BE2C (cell line): Measurements from ENCODE around the gene TRIB2.

ENCODE experiments used
- DNase-seq: peaks from one replicate; pipeline ENCODE4 v3.0.0-alpha.2; 2020
- H3K27me3 ChIP-seq: fragments of 250-450 bp; sonication (Bioruptor Pico); 2 replicates; pipeline ENCODE4 v1.5.1; 2020; ENCODE audit warnings: mild to moderate bottlenecking
- H3K36me3 ChIP-seq: fragments of 250-450 bp; sonication (Bioruptor Pico); 2 replicates; pipeline ENCODE4 v1.5.1; 2020; ENCODE audit warnings: mild to moderate bottlenecking
- H3K4me1 ChIP-seq: fragments of 250-450 bp; sonication (Bioruptor Pico); 2 replicates; pipeline ENCODE4 v1.5.1; 2020
- H3K4me3 ChIP-seq: 2 replicates; pipeline ENCODE4 v1.5.1; 2011; ENCODE audit warnings: low read depth, low read length
- H3K9me3 ChIP-seq: fragments of 250-450 bp; sonication (Bioruptor Pico); 2 replicates; pipeline ENCODE4 v1.5.1; 2020
- TF ChIP-seq, protein P1 (sequence below): IDR thresholded peaks from 2 replicates; pipeline ENCODE4 v1.5.1; 2012; ENCODE audit warnings: mild to moderate bottlenecking, low read depth, low read length

Gene TRIB2

DNA sequence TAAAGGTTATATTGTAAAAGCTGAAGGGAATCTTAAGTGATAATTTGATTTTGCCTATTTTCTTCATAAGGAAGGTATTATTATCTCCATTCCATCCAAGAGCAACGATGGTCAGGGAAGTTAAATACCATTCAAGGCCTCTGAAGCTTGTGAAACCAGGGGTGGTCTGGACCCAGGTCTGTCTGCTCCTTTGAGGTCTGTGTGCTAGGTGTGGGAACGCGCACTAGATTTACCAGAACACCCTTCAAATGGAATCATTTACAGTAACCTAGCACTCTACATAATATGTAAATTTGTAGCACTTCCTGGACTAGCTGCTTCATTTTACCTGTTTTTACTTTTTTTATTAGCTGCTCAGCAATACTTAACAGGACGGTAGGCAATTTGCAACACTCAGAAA lies 6.4 kb upstream of the TRIB2 start:
- no peaks in the 10 kb centered on the region for H3K36me3 ChIP-seq
- H3K27me3 ChIP-seq: no peaks in the 10 kb centered on the region
- peaks cover 8% of the 10 kb centered on the region for H3K4me1 ChIP-seq
- no peak for DNase-seq
- no peak overlapping the region for H3K4me3 ChIP-seq
- TF ChIP-seq, protein P1, sequence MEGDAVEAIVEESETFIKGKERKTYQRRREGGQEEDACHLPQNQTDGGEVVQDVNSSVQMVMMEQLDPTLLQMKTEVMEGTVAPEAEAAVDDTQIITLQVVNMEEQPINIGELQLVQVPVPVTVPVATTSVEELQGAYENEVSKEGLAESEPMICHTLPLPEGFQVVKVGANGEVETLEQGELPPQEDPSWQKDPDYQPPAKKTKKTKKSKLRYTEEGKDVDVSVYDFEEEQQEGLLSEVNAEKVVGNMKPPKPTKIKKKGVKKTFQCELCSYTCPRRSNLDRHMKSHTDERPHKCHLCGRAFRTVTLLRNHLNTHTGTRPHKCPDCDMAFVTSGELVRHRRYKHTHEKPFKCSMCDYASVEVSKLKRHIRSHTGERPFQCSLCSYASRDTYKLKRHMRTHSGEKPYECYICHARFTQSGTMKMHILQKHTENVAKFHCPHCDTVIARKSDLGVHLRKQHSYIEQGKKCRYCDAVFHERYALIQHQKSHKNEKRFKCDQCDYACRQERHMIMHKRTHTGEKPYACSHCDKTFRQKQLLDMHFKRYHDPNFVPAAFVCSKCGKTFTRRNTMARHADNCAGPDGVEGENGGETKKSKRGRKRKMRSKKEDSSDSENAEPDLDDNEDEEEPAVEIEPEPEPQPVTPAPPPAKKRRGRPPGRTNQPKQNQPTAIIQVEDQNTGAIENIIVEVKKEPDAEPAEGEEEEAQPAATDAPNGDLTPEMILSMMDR: no peak
- no peaks in the 10 kb centered on the region for H3K9me3 ChIP-seq

DNA sequence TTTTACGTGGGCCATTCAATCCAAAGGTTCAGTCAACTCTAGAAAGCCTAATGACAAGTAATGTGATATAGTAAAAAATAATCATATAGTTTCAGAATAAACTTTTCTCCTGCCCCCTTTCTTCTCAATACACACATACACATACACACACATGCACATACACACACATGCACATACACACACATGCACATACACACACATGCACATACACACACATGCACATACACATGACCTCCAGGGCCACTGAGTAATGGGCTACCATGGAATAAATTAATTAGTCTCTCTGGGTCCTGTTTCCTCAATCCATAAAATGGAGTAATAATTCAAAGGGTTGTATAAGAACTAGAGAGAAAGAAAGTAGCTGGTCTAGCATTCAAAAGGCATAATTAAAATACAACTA lies 5.4 kb upstream of the TRIB2 start:
- no peaks in the 10 kb centered on the region for H3K9me3 ChIP-seq
- H3K4me3 ChIP-seq: no peak overlapping the region
- H3K4me1 ChIP-seq: peaks cover 10% of the 10 kb centered on the region
- H3K36me3 ChIP-seq: no peaks in the 10 kb centered on the region
- no peak for DNase-seq
- TF ChIP-seq, protein P1: no peak
- H3K27me3 ChIP-seq: no peaks in the 10 kb centered on the region

DNA sequence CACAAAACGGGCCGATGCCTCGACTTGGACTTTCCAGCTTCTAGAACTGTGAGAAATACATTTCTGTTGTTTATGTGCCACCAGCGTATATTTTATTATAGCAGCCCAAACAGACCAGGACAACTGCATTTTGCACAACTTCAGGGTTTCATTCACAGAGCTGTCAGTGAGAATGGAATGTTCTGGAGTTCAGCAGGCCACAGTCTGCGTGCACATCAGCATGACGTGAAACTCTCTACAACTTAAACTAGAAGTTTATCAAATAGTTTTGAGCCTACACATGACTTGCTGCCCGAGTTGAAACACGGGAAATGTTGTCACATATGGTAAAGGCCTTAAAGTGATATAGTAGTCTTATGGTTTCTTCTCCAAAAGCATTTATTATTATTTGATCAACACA lies 3.9 kb upstream of the TRIB2 start:
- H3K27me3 ChIP-seq: no peaks in the 10 kb centered on the region
- H3K4me1 ChIP-seq: peaks cover 10% of the 10 kb centered on the region
- no peaks in the 10 kb centered on the region for H3K36me3 ChIP-seq
- TF ChIP-seq, protein P1: no peak
- DNase-seq: no peak
- H3K4me3 ChIP-seq: no peak overlapping the region
- H3K9me3 ChIP-seq: no peaks in the 10 kb centered on the region

DNA sequence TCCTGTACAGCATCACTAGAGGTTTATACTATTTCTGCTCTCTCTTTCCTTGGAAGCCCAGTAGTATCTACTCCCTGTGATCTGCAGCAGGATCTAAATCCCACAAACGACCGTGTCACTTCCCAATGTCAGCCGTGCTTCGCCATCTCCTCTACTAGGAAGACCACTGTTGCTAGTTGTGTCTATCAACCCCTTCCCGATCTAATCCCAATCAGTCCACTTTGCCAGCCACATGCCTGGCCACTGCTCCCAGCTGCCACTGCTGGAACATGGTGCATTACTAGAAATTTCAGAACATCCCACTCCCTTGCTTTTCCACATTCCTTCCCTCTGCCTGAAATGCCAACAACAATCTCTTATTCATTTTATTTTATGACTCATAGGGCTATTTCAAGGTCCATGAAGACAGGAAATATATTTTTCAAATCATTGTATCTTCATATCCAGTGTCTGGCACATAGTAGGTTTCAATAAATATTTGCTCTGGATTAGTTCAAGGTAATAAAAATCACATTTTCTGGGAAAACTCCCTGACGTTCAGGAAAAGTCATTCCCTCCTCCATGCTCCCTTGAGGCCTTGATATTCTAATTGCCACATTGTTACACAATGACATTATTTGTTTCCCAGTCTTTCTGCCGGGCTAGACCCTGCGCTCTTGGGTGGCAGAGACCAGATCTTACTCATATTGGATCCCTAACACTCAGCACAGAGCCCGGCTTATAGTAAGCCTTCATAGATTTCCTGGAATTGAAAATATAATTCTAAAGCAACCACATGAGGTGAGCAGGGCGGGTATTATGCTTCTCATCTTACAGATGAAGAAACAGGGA lies 2.1 kb upstream of the TRIB2 start:
- Histone ChIP-seq H3K27me3 (no peaks in the 10 kb centered on the region), H3K4me3 (no peak overlapping the region), H3K4me1 (peaks cover 10% of the 10 kb centered on the region), H3K9me3 (no peaks in the 10 kb centered on the region), H3K36me3 (peaks cover 8% of the 10 kb centered on the region)
- TF ChIP-seq, protein P1: no peak
- DNase-seq: no peak

DNA sequence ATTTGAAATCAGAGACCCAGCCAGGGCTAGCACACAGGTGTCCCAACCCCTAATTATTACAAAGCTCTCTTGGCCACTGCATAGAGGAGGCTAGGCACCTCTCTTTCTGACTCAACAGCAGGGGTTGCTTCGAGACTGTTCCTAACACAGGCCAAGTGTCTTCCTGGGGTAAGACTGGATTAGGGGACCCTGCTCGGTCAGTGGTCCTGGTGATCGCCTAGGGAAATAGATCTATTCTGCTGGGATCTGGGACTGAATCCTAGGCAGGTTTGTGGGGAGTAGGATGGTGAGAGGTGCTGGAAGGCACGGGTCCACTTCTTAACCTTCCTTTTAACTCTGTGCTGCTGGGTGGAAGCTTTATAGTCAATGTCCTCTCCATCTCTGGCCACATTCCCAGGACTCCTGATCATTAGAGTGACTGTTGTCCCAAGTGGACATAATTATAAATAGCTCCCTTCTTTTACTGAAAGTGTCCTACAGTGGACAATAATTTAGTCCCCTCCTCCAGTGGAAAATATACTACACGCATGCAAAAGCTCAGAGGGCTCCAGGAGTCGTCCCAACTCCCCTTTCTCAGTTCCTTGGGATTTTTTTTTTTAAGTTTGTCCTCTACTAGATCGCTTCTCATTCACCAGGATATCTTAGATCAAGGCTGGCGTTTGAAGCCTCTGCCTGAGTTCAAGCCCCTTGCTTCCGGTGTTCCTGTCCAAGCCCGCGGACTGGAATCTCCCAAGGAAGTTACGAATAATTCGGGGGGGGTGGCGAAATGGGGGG lies 1.3 kb upstream of the TRIB2 start:
- DNase-seq: no peak
- H3K27me3 ChIP-seq: no peaks in the 10 kb centered on the region
- H3K4me3 ChIP-seq: peak overlapping the region; percentile 61
- no peaks in the 10 kb centered on the region for H3K9me3 ChIP-seq
- TF ChIP-seq, protein P1: no peak
- peaks cover 8% of the 10 kb centered on the region for H3K36me3 ChIP-seq
- peaks cover 10% of the 10 kb centered on the region for H3K4me1 ChIP-seq

DNA sequence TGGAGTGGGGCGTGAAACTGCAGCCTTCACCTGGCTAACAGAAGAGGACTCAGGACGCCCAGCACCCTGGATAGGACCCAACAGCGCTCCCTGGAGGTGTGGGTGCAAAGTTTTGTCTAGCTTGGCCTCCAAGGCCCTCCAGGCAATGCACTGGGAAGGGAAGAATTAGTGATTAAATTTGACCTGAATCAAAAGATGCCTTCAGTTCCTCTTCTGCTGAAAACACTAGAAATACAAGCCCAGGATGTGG lies 779 bp upstream of the TRIB2 start:
- peaks cover 10% of the 10 kb centered on the region for H3K4me1 ChIP-seq
- peaks cover 9% of the 10 kb centered on the region for H3K36me3 ChIP-seq
- TF ChIP-seq, protein P1: peak; percentile 84
- H3K4me3 ChIP-seq: peak overlapping the region; percentile 61
- peak; percentile 83 for DNase-seq
- H3K9me3 ChIP-seq: no peaks in the 10 kb centered on the region
- no peaks in the 10 kb centered on the region for H3K27me3 ChIP-seq
